B cell (primary cell): ENCODE measurements around the gene GTF2IRD1. TPM values are rescaled to one million over a fixed set of nuclear protein-coding genes. Genes with fewer than 3 reads are reported as not detected.
"Not testable (repeated sequence)": the region's sequence is repeated elsewhere in the genome, so short reads cannot be mapped to it uniquely, and the experiment has no call there.

Experiments
- ATAC-seq: fragments of 200-7000 bp; cut with Tn5 transposase; one replicate; pipeline ENCODE4 v1.10.0; 2021; ENCODE audit warnings: low read depth, mild to moderate bottlenecking, moderate number of reproducible peaks, moderate library complexity
- CTCF ChIA-PET: fragments of 350-600 bp; sonication (Branson Sonifier 250); formaldehyde crosslinking; loops from one replicate; lab custom pipeline; 2021; ENCODE audit warnings: antibody characterized with exemption, inconsistent platforms; lab: Charles Lee
- POLR2A ChIA-PET: fragments of 350-600 bp; sonication (Branson Sonifier 250); formaldehyde crosslinking; loops from one replicate; lab custom pipeline; 2021; ENCODE audit warnings: antibody characterized with exemption; lab: Charles Lee
- DNase-seq: peaks from one replicate; pipeline ENCODE4 v3.0.0; 2013
- H2AFZ ChIP-seq: 2 replicates; pipeline ENCODE4 v1.6.1; 2012; ENCODE audit warnings: mild to moderate bottlenecking, low read depth, low read length; ENCODE audit not compliant: insufficient read depth, poor library complexity, severe bottlenecking
- H3K27ac ChIP-seq, 2 donors: 1 replicate in 1 of 2; 2 replicates in 1 of 2; pipeline ENCODE4 v1.5.1; 2012 to 2013; ENCODE audit warnings: low read length in 2 of 2, mild to moderate bottlenecking in 2 of 2, moderate library complexity in 1 of 2
- H3K27me3 ChIP-seq, 4 experiments: fragments of 200-600 bp in 1 of 4; sonication (generic) in 1 of 4; replicated peaks in 1 of 4; 1 replicate in 2 of 4; 2 replicates in 2 of 4; pipeline versions ENCODE4 v1.6.1 to v1.7.0; 2013 to 2016; ENCODE audit warnings: low read length in 3 of 4, mild to moderate bottlenecking in 2 of 4, mixed read lengths in 1 of 4, moderate library complexity in 1 of 4; ENCODE audit not compliant: insufficient read depth in 4 of 4, control insufficient read depth in 3 of 4; ENCODE audit errors: control extremely low read depth in 1 of 4
- H3K36me3 ChIP-seq, 2 experiments: replicated peaks in 1 of 2; 1 replicate in 1 of 2; 2 replicates in 1 of 2; pipeline versions ENCODE4 v1.6.1 to v1.7.1; 2013; ENCODE audit warnings: low read length in 1 of 2; ENCODE audit not compliant: insufficient read depth in 2 of 2, control insufficient read depth in 1 of 2; ENCODE audit errors: control extremely low read depth in 1 of 2, extremely low read depth in 1 of 2
- H3K4me1 ChIP-seq, 2 donors: fragments of 200-600 bp in 1 of 2; sonication (generic) in 1 of 2; 1 replicate in 1 of 2; 2 replicates in 1 of 2; pipeline versions ENCODE4 v1.5.1 to v1.6.1; 2013 to 2017; ENCODE audit warnings: low read length in 2 of 2; ENCODE audit not compliant: control insufficient read depth in 2 of 2, insufficient read depth in 2 of 2
- H3K4me2 ChIP-seq: replicated peaks from 2 replicates; pipeline ENCODE3; 2012; ENCODE audit warnings: mild to moderate bottlenecking, low read depth, low read length; ENCODE audit not compliant: poor library complexity, severe bottlenecking
- H3K4me3 ChIP-seq, 5 experiments: fragments of 200-600 bp in 1 of 5; sonication (generic) in 1 of 5; 1 replicate in 3 of 5; 2 replicates in 2 of 5; pipeline versions ENCODE4 v1.5.1 to v1.7.0; 2011 to 2016; ENCODE audit warnings: low read length in 4 of 5, mild to moderate bottlenecking in 4 of 5, low read depth in 2 of 5, control low read depth in 1 of 5, moderate library complexity in 1 of 5; ENCODE audit not compliant: insufficient read depth in 1 of 5; ENCODE audit errors: control extremely low read depth in 1 of 5, extremely low read depth in 1 of 5
- H3K79me2 ChIP-seq: fragments of 200-600 bp; sonication (generic); one replicate; pipeline ENCODE4 v1.6.0; 2016; ENCODE audit warnings: low read length; ENCODE audit not compliant: control insufficient read depth, insufficient read depth
- H3K9ac ChIP-seq: fragments of 200-600 bp; sonication (generic); 2 replicates; pipeline ENCODE4 v1.6.1; 2017; ENCODE audit warnings: mild to moderate bottlenecking, low read length, moderate library complexity
- H3K9me3 ChIP-seq, 3 donors: one replicate each; pipeline versions ENCODE4 v1.6.1 to v1.7.1; 2013; ENCODE audit warnings: low read length in 2 of 3; ENCODE audit not compliant: control insufficient read depth in 2 of 3, insufficient read depth in 1 of 3; ENCODE audit errors: control extremely low read depth in 1 of 3
- H4K20me1 ChIP-seq: 2 replicates; pipeline ENCODE4 v1.6.0; 2012; ENCODE audit warnings: mild to moderate bottlenecking, low read length; ENCODE audit not compliant: insufficient read depth, control insufficient read depth, poor library complexity, severe bottlenecking
- H3K27ac Mint-ChIP-seq: one replicate; pipeline ENCODE4 v1.8.0; 2021; ENCODE audit warnings: mixed read lengths
- H3K27me3 Mint-ChIP-seq: one replicate; pipeline ENCODE4 v1.8.0; 2021; ENCODE audit warnings: mixed read lengths
- H3K4me1 Mint-ChIP-seq: one replicate; pipeline ENCODE4 v1.8.0; 2021; ENCODE audit warnings: mixed read lengths
- H3K4me3 Mint-ChIP-seq: one replicate; pipeline ENCODE4 v1.8.0; 2021; ENCODE audit warnings: mixed read lengths
- H3K9me3 Mint-ChIP-seq: one replicate; pipeline ENCODE4 v1.8.0; 2022; ENCODE audit warnings: mixed read lengths; ENCODE audit not compliant: insufficient read depth
- CTCF ChIP-seq: fragments of 200-600 bp; IDR thresholded peaks from one replicate; pipeline ENCODE4 v1.8.0; 2022; ENCODE audit warnings: antibody characterized with exemption, mild to moderate bottlenecking
- EZH2 ChIP-seq: IDR thresholded peaks from 2 replicates; pipeline ENCODE4 v1.6.1; 2012; ENCODE audit warnings: borderline replicate concordance, low read depth, mild to moderate bottlenecking, moderate library complexity, low read length; ENCODE audit not compliant: insufficient read depth, poor library complexity, severe bottlenecking
- WGBS: methylation state at CpG from one replicate; pipeline ENCODE4 v1.1.5; 2013; ENCODE audit warnings: missing lambda C conversion rate; ENCODE audit not compliant: insufficient coverage; 5-methylcytosine and 5-hydroxymethylcytosine counted together
- intact Hi-C: fragments of 100-400 bp; cut with micrococcal nuclease; formaldehyde crosslinking; loops from one replicate; pipeline ENCODE4 v1.10.0; 2022
- polyA plus RNA-seq: library from polyadenylated mRNA; depleted of rRNA; stranded (reverse); fragments of >200 nt; gene quantifications from 2 replicates; pipeline ENCODE4 v1.2.3, GENCODE V29; 2012
- total RNA-seq, 2 donors: library from RNA; stranded (reverse); fragments of 120-200 nt in 1 of 2; gene quantifications; 1 replicate in 1 of 2; 2 replicates in 1 of 2; pipeline versions ENCODE4 v1.2.3 to v1.2.4, GENCODE V29; 2013 to 2022

The GTF2IRD1 gene
- total and polyA plus RNA-seq, 2 donors (not counting 1 experiment from before 2014, with no cell fraction given): 0.45 to 2.2 TPM

- Mint-ChIP-seq H3K4me3 (no peak overlapping the region), H3K27ac (no peak overlapping the region), H3K4me1 (peaks cover 5% of the 10 kb centered on the region), H3K27me3 (no peaks in the 10 kb centered on the region), H3K9me3 (no peaks in the 10 kb centered on the region)
- CTCF ChIA-PET: interaction anchor here (0.9 kb wide), 1 partner anchor 33 kb away, joined by 3 read pairs; no protein-coding TSS in a partner anchor
- H3K9ac ChIP-seq: no peak overlapping the region
- H4K20me1 ChIP-seq: no peaks in the 10 kb centered on the region
- H3K79me2 ChIP-seq: no peaks in the 10 kb centered on the region
- H3K9me3 ChIP-seq: no peaks in the 10 kb centered on the region
- no peaks in the 10 kb centered on the region for H3K4me1 ChIP-seq
- POLR2A ChIA-PET: interaction anchor here (0.5 kb wide), 1 partner anchor 8 kb away, joined by 3 read pairs; no protein-coding TSS in a partner anchor
- H2AFZ ChIP-seq: no peak overlapping the region
- DNase-seq: no peak
- no peak overlapping the region for H3K27ac ChIP-seq
- no peak overlapping the region for H3K4me3 ChIP-seq
- H3K27me3 ChIP-seq: no peaks in the 10 kb centered on the region
- no peak for TF ChIP-seq CTCF
- no peak for TF ChIP-seq EZH2
- intact Hi-C loops: no loop called here
- H3K36me3 ChIP-seq: no peaks in the 10 kb centered on the region
- H3K4me2 ChIP-seq: no peak overlapping the region
- ATAC-seq: no peak
- 98% methylated on average over 7 of the region's 7 CpGs for WGBS
Observed at GRCh38 chr7:74637745-74638144, 184.0 kb downstream of the GTF2IRD1 start.

- H3K27me3 ChIP-seq, H3K9me3 Mint-ChIP-seq, H3K36me3 ChIP-seq, intact Hi-C loops, H3K9me3 ChIP-seq, H4K20me1 ChIP-seq, POLR2A ChIA-PET, H3K27me3 Mint-ChIP-seq: not testable (repeated sequence)
- Histone ChIP-seq H3K27ac (peak overlapping the region; percentile 66 to 83), H2AFZ (peak overlapping the region; percentile 73), H3K4me3 (peak overlapping the region; percentile 8 to 46 (median 39)), H3K4me2 (peak overlapping the region; percentile 61), H3K4me1 (peaks cover 21 to 25% of the 10 kb centered on the region in 2 donors), H3K79me2 (peaks cover 32% of the 10 kb centered on the region), H3K9ac (peak overlapping the region; percentile 59)
- no CpG with 5 or more reads among the region's 11 CpGs for WGBS
- Mint-ChIP-seq H3K4me3 (peak overlapping the region; percentile 87), H3K27ac (peak overlapping the region; percentile 78), H3K4me1 (peaks cover 26% of the 10 kb centered on the region)
- CTCF ChIA-PET: interaction anchor here (0.6 kb wide), 1 partner anchor 26 kb away, joined by 3 read pairs; no protein-coding TSS in a partner anchor
- peak; percentile 98 for ATAC-seq
- DNase-seq: peak; percentile 84
Observed at GRCh38 chr7:74650055-74650454, 196.3 kb downstream of the GTF2IRD1 start.

- Mint-ChIP-seq H3K27ac (peak overlapping the region; percentile 78), H3K4me1 (peaks cover 32% of the 10 kb centered on the region), H3K4me3 (peak overlapping the region; percentile 87)
- H3K27me3 ChIP-seq, CTCF ChIA-PET, H3K9me3 ChIP-seq, H3K27me3 Mint-ChIP-seq, intact Hi-C loops, H3K36me3 ChIP-seq, H4K20me1 ChIP-seq, H3K9me3 Mint-ChIP-seq: not testable (repeated sequence)
- Histone ChIP-seq H3K4me3 (peak overlapping the region in 4 of 5 experiments; percentile 10 to 46 (median 29)), H3K27ac (peak overlapping the region; percentile 66 to 83), H3K9ac (peak overlapping the region; percentile 59), H3K79me2 (peaks cover 32% of the 10 kb centered on the region), H3K4me2 (peak overlapping the region; percentile 53), H3K4me1 (peaks cover 25 to 29% of the 10 kb centered on the region in 2 donors), H2AFZ (peak overlapping the region; percentile 73)
- ATAC-seq (peak; percentile 35), DNase-seq (peak; percentile 27)
- POLR2A ChIA-PET: interaction anchor here (1.0 kb wide), 1 partner anchor 8 kb away, joined by 5 read pairs; no protein-coding TSS in a partner anchor
- no CpG with 5 or more reads among the region's 9 CpGs for WGBS
Observed at GRCh38 chr7:74650493-74651132, 196.9 kb downstream of the GTF2IRD1 start.
